GM18858 (cell line): ENCODE measurements around the gene WDR77.
A peak's percentile ranks its signal among the peaks of the same experiment; 100 is the strongest.

Experiments
- ATAC-seq: cut with Tn5 transposase; IDR thresholded peaks from one replicate; pipeline ENCODE4 v1.9.1; 2021; ENCODE audit not compliant: unreplicated experiment

WDR77 gene

DNA sequence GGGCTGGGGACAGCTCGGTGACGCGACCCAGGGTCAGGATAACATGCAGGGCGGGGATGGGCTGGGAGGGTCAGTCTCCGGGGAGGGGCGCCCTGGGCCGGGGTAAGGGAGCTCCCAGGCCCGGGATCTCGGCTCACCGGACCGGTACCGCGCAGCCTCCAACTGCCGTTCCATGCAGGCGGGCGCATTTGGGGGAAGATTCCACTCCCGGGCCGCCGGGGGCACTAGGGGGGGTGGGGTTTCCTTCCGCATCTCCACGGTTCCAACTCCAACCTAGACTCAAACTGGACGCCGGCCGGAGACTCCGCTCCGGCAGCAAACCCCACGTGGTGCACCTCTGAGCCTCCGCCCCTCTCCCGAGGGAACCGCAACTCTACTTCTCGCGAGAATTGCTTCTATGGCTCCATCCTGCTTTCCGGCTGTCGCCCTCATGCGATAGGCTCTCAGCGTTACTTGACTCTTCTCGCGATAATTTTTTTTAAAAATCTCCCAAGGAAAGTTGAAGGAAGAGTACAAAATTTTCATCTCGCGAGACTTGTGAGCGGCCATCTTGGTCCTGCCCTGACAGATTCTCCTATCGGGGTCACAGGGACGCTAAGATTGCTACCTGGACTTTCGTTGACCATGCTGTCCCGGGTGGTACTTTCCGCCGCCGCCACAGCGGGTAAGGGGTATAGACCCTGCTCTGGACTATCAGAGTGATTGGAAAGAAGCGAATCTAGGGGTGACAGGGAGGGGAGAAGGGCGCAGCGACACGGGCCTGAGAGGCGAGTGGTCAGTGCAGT is at the start of gene WDR77, which contains the start of gene ATP5PB:
Gene WDR77, minus strand, starts transcription at position 339 of the 785 bp plus-strand sequence. Its CDS starts 87 bp downstream, at position 252.
Gene ATP5PB, plus strand, starts transcription at position 547 of the 785 bp plus-strand sequence. Its CDS starts 78 bp downstream, at position 625.
- peak; percentile 80 for ATAC-seq

DNA sequence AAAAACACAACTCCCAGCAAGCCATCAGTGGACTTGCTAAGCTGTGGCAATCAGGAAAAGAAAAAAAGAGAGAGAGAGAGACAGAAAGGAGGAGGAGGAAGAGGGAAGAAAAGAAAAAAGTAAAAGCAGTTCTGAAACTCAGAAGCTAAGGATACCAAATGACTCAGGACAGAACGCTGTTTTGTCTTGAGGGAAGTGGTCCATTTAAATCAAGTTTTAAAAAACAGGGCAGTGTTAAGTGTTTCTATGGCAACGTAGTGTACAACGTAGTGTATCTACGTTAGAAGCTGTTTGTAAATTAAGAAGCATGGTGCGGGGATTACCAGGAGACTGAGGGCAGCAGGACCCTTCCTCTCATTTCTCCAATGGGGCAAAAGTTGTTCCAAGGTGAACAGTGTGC is 48.5 kb upstream of the WDR77 start:
- ATAC-seq: no peak

GRCh38 chr1:111496398-111496797 is 47.3 kb upstream of the WDR77 start:
- ATAC-seq: no peak

DNA sequence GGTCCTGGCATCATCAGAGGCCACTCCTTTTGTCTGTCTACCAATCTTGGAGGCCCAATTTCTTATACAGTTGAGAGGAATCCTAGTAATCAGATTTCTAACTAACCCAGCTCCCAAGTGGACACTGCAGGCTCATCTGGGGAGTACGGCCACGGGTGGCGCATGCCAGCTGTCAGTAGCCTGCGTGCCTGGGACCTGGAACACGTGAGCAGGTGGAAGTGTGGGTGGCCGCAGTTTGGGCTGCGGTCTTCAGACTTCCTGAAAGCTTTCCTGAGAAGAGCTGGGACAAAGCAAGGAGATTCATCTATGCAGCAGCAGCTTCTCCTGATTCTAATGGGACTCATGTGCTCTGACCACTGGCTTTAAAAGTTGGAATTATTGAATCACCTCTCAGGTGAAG is 42.0 kb upstream of the WDR77 start:
- ATAC-seq: no peak

- ATAC-seq: no peak
Measured at GRCh38 chr1:111490220-111490619, 41.2 kb upstream of the WDR77 start.

GRCh38 chr1:111489604-111490003 is 40.5 kb upstream of the WDR77 start:
- no peak for ATAC-seq

GRCh38 chr1:111488669-111489068 is 39.6 kb upstream of the WDR77 start:
- ATAC-seq: no peak

DNA sequence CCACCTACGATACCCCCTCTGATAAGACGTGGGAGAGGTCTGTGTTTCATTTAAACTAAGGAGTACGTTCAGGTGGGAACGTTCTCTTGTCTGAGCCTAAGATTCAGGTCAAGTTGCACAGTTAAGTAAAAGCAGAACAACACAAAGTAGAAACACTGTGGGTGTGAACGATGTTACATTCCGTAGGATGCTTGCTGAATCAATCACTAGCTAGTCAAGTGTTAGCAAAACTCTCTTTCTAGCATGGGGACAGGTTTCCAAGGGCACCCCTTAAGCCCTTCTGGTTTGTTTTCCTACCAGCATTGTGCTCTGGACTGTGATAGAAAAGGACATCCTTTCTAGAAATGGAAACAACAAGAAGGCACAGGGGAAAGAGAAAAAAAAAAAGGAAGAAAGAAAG is 38.1 kb upstream of the WDR77 start:
- ATAC-seq: no peak

GRCh38 chr1:111486431-111486830 is 37.4 kb upstream of the WDR77 start:
- no peak for ATAC-seq

GRCh38 chr1:111484391-111485026 is 35.5 kb upstream of the WDR77 start:
- ATAC-seq: no peak

- ATAC-seq: no peak
Measured at GRCh38 chr1:111483876-111484275, 34.8 kb upstream of the WDR77 start.

DNA sequence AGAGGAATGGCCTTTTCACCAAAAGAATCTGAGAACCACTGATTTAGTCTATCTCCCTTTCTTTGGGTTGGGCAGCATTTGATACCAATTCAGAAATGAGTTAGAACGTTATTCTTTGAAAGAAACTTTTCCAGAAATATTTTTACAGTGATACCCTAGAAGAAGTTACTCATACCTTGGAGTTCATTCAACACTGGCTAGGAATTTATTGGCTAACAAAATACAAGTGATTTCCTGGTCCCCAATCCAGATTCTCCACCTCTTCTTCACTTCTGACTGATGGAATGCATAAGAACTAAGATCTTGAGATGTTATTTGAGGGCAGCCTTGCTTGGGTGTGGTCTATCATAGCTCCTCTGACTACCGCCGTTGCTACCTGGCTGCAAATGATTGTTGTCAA is 34.1 kb upstream of the WDR77 start:
- ATAC-seq: no peak

DNA sequence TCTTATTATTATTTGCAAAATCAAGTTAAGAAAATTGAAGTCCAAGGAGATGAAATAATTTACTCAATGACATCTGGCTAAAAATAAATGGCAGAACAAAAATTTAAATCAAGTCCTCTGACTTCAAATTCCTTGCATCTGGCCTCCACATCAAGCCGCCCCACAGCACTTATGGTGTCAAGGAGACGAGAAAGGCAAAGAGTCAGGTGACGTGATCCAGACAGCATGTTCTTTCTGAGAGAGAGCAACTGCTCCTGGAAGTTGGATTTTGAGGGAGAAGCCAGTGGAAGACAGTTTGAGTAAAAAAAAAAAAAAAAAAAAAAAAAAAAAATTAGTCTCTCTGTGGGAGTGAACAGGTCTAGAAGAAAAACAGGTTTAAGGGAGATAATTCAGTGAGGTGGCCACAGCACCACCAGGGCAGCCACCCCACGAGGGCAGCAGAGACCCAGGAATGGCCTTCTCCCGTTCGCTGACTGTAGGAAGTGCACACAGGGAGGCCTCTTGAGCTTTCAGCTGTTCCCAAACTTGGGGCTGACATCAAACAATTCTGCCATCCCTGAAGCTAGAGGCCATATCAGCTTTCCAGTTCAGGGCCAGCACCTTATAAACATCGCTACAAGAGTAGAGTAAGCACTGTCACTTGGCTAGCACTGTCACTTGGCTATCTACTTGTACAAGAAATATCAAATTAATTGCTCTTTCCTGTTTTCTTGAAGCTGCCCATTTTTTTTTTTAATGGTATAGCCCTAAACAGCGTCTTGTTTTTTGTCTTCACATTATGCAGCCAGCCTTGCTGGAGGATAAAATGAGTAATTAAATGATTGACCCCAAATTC is 32.5 kb upstream of the WDR77 start:
- no peak for ATAC-seq

GRCh38 chr1:111480674-111481073 is 31.6 kb upstream of the WDR77 start:
- no peak for ATAC-seq

- ATAC-seq: peak; percentile 68
Measured at GRCh38 chr1:111476761-111477309, 27.8 kb upstream of the WDR77 start.

- no peak for ATAC-seq
Measured at GRCh38 chr1:111476214-111476613, 27.2 kb upstream of the WDR77 start.

GRCh38 chr1:111475701-111476100 is 26.6 kb upstream of the WDR77 start:
- no peak for ATAC-seq

DNA sequence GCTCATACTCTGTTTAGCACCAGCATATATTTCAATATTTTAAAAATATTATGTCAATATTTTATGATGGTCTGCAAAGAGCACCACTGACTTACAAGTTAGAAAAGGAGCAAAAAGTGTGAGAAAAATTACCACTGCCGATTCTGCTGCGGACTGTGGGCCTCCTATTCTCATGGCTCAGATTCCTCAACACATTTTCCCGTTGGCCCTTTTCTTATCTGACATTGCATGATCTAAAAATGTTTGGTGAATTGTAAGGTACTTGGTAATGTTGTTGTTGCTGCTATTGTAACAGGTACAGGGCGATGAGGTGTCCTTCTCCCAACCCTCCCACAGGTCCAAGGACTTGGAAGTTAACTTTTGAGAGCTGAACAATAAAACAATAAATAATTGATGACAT is 25.5 kb upstream of the WDR77 start:
- no peak for ATAC-seq

DNA sequence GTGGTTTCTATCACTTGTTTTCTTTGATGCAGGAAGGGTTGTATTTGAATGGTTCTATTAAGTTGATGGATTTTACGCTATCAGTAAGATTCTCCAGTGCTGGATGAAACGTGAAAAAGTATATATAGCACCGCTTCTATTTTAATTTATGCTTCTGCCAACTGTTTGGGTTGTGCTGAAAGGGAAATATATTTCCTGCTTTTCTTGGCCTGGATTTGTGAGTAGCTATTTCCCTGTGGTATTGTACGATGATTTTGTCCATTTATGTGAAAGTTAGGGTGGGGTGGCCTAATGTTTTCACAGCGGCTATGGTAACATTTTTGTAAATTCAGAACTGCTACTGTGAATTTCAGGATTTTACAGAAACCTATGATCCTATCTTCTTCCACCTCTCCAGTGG is 25.1 kb upstream of the WDR77 start:
- no peak for ATAC-seq

DNA sequence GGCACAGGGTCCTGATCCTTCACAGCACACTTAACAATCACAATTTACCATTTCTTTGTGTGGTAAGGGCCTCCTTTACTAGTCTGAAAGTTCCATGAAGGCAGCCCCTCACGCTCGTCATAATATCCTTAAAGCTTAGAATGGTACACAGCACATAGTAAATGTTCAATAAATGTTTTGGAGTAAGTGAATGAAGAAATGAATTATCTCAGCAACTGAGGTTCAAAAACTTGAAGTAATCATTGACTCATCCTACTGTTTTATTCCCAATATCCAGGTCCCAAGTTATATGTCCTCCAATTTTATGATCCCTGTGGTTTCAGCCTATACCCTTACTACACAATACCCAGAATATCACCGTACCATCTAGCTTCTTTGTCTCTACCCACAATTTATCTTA is 22.5 kb upstream of the WDR77 start:
- ATAC-seq: no peak

DNA sequence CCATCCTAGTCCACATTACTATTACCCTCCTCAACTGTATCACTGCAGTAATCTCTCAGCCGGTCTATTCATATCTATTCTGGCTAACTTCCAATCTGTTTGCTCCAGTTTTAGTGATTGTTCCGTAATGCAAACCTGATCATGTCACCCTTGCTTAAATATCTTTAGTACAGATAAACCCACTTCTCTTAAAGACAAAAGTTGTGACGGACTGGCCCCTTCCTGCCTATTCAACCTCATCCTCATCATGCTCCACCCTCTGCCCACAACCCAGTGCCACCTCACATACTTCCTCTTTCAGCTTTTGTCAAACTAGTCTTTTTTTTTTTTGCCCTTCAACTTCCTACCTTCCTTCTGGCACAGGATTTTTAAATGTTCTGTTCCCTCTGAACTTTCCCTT is 22.0 kb upstream of the WDR77 start:
- ATAC-seq: no peak
